HEK293T (cell line): ENCODE measurements around the gene KRTAP12-1.

Experiments used
- BHLHE40 ChIP-seq: fragments of 450-650 bp; IDR thresholded peaks from 2 replicates; pipeline ENCODE4 v1.6.1; 2016; ENCODE audit warnings: mild to moderate bottlenecking, moderate library complexity, borderline replicate concordance
- CTBP1 ChIP-seq: fragments of 450-650 bp; IDR thresholded peaks from 2 replicates; pipeline ENCODE4 v1.6.1; 2016; ENCODE audit warnings: borderline replicate concordance
- ELF4 ChIP-seq: fragments of 450-650 bp; IDR thresholded peaks from 2 replicates; pipeline ENCODE4 v1.6.1; 2017; ENCODE audit warnings: antibody characterized with exemption
- FOXA1 ChIP-seq: fragments of 450-650 bp; IDR thresholded peaks from 2 replicates; pipeline ENCODE4 v1.6.1; 2016; ENCODE audit warnings: mild to moderate bottlenecking
- FOXM1 ChIP-seq: fragments of 450-650 bp; IDR thresholded peaks from 2 replicates; pipeline ENCODE4 v1.6.1; 2017; ENCODE audit warnings: mild to moderate bottlenecking, borderline replicate concordance
- L3MBTL2 ChIP-seq: fragments of 450-650 bp; conservative IDR thresholded peaks from 2 replicates; pipeline ENCODE4 v1.6.1; 2016; ENCODE audit warnings: mild to moderate bottlenecking
- NFRKB ChIP-seq: fragments of 450-650 bp; IDR thresholded peaks from 2 replicates; pipeline ENCODE4 v1.6.1; 2016; ENCODE audit warnings: mild to moderate bottlenecking, moderate library complexity
- SP1 ChIP-seq: fragments of 450-650 bp; IDR thresholded peaks from 2 replicates; pipeline ENCODE4 v1.6.1; 2017
- SUZ12 ChIP-seq: fragments of 450-650 bp; IDR thresholded peaks from 2 replicates; pipeline ENCODE4 v1.6.1; 2016; ENCODE audit warnings: mild to moderate bottlenecking
- TARDBP ChIP-seq: fragments of 450-650 bp; IDR thresholded peaks from 2 replicates; pipeline ENCODE4 v1.6.1; 2016
- ZNF384 ChIP-seq: fragments of 450-650 bp; IDR thresholded peaks from 2 replicates; pipeline ENCODE4 v1.6.1; 2016
- TF ChIP-seq, protein P1 (sequence below): fragments of 450-650 bp; IDR thresholded peaks from 2 replicates; pipeline ENCODE4 v1.6.1; 2016

GRCh38 chr21:44692798-44693512 lies 11.0 kb upstream of the KRTAP12-1 start:
- no peak for TF ChIP-seq FOXM1
- no peak for TF ChIP-seq ELF4
- no peak for TF ChIP-seq CTBP1
- TF ChIP-seq BHLHE40, result no peak
- TF ChIP-seq ZNF384, result no peak
- TF ChIP-seq FOXA1, result no peak
- TF ChIP-seq NFRKB, result no peak
- no peak for TF ChIP-seq TARDBP
- TF ChIP-seq, protein P1, sequence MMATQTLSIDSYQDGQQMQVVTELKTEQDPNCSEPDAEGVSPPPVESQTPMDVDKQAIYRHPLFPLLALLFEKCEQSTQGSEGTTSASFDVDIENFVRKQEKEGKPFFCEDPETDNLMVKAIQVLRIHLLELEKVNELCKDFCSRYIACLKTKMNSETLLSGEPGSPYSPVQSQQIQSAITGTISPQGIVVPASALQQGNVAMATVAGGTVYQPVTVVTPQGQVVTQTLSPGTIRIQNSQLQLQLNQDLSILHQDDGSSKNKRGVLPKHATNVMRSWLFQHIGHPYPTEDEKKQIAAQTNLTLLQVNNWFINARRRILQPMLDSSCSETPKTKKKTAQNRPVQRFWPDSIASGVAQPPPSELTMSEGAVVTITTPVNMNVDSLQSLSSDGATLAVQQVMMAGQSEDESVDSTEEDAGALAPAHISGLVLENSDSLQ, result no peak
- TF ChIP-seq L3MBTL2, result no peak
- no peak for TF ChIP-seq SP1
- TF ChIP-seq SUZ12, result no peak
